Loucy (cell line): ENCODE results near the gene BNC1.

Experiments used
- CTCF ChIP-seq: fragments of 200-600 bp; sonication (generic); conservative IDR thresholded peaks from 2 replicates; pipeline ENCODE4 v1.5.1; 2014; ENCODE audit warnings: mild to moderate bottlenecking, antibody characterized with exemption, low read length
- EZH2phosphoT487 ChIP-seq: fragments of 200-600 bp; IDR thresholded peaks from 2 replicates; pipeline ENCODE4 v1.6.1; 2018; ENCODE audit warnings: antibody characterized with exemption, mild to moderate bottlenecking, moderate library complexity, borderline replicate concordance

GRCh38 chr15:83215306-83215705 is 69.2 kb downstream of the BNC1 start:
- TF ChIP-seq CTCF (no peak), EZH2phosphoT487 (no peak)
